AG20443 (cell line): ENCODE results near the gene HHIPL1.

Experiments used
- DNase-seq: peaks from one replicate; pipeline ENCODE4 v3.0.0; 2012; ENCODE audit warnings: low spot score, mixed read lengths

Gene HHIPL1

DNA sequence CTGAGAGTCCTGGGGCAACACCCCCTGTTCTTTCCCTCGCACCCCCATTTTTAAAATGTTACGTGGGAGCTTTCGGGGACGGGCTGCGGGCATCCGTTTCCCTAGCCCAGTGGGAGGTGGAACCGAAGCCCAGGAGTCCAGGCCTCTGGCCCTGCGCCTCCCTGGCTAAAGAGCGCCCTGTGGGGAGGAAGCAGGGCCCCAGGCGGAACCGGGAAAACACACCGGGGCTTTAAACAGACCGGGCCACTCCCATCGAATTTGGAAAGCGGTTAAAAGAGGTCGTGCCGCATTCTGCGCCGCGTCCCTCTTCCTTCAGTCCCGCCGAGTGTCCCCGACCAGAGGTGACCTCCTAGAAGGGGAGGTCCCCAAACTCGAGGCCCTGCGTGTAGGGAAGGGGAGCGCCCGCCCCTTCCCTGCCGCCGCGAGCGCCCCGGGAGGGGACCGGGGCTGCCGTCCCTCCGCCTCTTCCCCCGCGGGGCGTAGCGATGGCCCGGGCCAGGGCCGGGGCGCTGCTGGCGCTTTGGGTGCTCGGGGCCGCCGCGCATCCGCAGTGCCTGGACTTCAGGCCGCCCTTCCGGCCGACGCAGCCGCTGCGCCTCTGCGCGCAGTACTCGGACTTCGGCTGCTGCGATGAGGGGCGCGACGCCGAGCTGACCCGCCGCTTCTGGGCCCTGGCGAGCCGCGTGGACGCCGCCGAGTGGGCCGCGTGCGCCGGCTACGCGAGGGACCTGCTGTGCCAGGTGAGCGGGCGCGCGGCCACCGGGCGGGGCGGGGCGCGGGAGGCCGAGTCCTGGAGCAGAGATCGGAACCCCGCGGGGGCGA, at the start of gene HHIPL1:
HHIPL1 (plus strand) TSS at position 407 of the 822 bp plus-strand sequence; CDS start at position 486, 79 bp downstream.
- peak; percentile 83 for DNase-seq

DNA sequence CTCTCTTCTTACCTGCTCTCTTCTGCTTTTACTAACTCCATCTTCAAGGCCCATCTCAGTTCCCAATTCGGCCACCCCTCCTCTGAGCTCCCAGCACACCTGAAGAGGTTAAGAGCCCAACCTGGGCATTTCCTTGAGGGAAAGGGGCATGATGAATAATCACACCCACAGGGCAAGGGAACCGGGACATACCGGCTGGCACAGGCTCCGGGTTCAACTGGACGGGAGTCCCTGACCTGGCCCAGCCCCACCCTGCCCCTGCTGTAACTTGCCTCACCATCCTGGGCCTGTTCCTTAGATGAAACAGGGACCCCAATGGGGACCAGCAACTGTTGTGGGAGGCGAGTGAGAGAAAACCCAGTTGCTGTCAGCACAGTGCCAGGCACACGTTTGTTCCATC, 49.4 kb upstream of the HHIPL1 start:
- DNase-seq = no peak

DNA sequence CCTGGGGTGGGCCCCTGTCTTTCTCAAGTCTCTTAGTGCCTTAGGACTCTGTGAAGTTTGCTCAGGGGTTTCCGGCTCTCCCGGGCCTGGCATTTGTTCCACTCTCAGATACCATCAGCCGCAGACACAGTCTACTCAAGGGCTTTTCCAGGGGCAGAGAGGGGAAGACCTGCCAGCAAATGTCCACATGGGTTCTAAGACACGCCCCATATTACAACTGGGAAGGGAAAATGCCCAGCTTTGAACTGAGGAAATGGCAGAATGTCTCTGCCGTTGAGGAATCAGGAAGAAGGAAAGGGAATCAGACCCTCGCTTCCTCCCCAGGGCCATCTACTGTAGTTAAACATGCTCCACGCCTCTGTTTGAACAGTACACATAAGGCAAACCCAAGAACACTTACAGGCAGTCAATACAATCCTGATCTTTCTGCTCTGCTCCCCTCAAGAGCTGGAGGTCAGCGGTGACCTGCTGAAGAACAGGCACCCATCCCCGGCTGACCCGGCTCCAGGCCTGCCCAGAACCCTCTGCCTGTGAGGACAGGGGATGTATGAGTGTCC, 48.8 kb upstream of the HHIPL1 start:
- DNase-seq = no peak

DNA sequence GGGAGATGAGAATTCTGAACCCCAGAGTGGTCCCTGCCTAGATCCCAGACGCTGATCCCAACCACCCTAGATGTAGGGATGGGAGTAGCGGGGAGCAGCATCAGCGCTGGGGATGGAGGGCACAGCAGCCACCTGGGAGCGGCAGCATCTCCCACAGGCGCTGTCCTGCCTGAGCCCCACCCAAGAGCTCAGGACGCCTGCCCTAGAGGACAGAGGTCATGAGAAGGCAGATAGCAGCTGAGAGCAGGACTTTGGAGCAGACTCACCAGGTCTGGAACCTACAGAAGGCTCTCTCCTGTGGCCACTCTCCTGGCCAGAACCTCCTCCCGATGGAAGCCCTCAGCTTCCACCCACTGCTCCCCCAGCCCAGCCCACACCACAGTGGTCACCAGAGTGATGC, 48.2 kb upstream of the HHIPL1 start:
- no peak for DNase-seq

DNA sequence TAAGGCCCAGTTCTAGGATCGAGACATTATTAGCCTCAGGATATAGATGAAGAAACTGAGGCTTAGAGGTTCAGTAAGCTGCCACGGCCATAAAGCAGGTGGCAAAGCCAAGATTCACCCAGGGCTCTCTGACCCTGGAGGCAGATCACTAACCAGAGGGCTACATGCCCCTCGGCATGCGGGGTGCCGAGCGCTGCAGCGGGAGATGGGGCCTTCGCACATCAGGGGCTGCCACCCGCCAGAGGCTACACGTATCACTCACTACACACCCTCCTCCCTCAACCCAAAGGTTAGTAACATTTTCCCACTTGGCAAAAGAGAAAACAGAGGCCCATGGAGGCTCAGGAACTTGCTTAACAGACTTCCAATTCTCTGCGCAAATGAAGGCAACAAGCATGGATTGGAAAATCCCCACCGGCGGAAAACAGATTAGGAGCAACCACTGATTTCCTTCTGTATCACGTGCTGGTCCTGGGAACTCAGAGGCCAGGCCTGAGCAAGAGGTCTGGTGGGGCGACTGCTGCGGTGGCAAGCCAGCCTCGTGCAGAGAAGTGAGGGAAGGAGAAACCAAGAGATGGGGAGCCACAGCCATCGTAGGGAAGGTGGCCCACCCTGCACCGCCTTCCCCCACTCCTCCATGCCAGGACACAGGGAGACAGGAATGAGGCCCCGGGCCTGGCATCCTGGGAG, 46.9 kb upstream of the HHIPL1 start:
- no peak for DNase-seq

DNA sequence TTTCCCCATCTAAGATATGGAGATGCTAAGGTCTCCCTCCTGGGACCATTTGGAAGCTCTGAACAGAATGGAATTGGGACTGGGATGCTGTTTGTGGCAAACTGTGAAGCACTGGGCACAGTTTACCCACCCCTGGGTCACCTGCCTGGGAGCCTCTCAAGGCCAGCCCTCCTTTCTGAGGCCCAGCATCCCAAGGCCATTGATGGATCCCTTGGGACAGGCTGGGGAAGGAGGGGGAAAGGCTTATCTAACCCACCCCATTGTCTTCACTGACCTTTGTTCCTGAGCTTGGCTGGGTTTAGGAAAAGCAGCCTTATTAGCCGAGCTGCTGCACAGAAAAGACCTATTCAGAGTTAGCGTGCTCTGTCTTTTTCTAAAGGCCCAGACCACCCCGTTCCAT, 46.2 kb upstream of the HHIPL1 start:
- DNase-seq = no peak

DNA sequence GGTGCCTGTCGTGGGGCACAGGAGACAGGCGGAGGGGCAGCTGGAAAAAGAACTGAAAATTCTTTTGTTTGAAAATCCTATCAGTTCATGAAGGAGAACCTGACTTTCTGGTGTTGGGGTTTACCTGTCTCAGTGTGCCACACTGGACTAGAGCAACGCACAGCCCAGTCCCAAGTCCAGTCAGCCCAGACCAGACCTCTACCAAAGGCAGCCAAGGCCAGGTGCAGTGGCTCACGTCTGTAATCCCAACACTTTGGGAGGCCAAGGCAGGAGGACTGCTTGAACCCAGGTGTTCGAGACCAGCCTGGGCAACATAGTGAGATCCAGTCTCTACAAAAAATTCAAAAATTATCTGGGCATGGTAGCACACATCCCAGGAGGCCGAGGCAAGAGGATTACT, 45.5 kb upstream of the HHIPL1 start:
- no peak for DNase-seq

DNA sequence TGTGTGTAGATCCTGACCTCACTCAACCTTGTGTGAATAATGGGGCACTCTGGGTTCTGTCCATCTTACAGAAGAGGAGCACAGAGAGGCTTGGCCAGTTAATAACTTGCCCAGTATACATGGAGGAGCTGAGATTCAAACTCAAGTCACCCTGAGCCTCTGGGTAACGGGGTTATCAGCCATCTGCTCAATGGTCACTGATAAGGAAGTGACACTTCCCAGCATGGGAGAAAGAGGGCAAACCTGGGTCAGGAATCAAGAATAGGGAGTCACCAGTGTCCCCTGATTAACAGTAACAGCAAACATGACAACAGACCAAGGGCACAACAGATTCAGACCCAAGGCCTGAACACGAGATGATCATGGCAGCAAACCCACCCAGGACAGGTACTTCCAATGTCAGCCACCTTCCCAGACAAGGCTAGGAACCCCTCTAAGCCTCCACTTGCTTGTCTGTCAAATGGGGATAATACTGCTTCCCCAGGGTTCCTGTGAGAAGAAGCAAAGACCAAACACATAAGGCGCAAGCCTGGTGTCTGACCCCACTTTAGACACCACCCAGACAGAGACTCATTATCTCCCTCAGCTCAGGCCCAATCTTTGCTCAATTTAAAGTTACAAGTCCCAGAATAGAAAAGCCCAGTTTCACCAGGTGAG, 44.6 kb upstream of the HHIPL1 start:
- DNase-seq = no peak

DNA sequence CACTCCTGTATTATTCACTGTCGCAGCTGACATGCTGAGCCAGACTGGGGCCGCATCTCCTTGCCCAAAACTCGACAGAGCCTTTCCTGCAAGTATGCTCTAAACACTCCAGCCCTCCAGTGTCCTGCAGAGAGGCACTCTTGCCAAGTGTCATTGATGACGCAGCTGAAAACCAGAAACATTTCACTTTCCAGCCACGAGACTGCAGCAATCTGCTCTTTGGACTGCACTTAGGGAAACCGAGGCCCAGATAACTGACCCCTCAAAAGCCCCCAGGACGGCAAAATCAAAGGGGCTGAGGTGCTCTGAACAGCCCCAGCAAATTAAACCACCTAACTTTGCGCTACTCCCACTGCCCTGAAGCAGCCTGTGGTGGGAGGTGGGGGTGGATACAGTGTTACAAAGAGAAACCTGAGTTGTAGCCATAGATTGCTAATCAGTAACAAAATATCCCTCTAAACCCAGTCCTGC, 43.5 kb upstream of the HHIPL1 start:
- DNase-seq = peak; percentile 49

DNA sequence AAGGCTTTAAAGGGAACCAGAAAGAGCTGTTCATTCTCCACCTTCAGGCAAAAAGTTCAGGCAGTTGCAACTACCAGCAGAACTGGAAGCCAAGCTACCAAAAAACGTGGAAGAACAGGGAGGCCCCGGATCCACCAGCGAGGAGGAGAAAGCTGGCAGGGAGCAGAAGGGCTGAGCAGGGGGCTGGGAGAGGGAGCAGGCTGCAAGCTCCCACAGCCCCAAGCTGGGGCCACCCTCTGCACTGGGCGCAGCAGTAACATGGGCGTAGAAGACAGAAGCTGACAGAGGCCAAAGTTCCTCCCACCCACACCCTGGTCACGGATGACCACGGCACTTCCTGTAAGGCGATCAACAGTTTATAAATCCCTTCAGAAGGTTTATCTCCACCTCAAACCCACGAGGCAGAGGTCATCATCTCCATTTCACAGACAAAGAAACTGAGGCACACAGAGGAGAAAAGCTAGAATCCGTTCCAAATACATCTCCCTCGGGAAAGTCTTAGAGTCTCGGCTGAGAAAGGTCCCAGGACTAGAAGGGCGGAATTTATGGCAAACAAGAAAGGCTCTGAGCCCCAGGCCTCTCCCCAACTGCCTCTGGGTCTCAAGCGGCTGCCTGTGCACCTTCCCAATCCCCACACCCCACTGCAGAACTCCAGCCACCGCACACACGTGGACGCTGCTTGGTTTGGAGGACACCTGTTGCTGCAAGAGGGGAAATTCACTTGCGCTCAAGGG, 42.7 kb upstream of the HHIPL1 start:
- DNase-seq = no peak

DNA sequence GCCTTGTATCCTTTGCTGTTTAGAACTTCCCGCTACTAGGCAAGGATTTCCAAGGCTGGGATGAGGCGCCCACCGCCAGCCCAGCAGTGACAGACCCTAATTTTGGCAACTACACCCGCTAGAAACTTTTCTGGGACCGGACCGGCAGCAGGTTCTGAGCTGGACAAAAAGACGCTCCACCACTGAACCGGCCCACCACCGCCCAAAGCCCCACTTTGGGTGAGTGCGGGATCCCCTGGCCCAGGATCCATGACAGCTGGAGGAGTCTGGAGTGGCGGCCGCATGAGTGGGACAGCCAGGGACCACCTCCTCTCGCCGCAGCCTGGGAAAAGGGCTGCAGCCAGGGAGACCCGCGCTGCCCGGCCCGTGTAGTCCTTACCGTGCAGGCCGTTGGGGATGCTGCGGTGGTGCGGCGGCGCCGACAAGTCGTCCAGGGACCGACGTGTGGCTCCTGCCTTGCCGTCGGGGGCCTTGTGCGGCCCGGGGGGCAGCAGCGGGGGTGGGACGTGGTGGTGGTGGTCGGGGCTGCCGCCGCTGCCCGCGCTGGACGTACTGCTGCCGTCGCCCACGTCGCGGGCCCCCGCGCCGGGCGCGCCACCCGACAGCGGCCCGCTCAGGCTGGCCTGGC, 42.0 kb upstream of the HHIPL1 start:
- DNase-seq = no peak

DNA sequence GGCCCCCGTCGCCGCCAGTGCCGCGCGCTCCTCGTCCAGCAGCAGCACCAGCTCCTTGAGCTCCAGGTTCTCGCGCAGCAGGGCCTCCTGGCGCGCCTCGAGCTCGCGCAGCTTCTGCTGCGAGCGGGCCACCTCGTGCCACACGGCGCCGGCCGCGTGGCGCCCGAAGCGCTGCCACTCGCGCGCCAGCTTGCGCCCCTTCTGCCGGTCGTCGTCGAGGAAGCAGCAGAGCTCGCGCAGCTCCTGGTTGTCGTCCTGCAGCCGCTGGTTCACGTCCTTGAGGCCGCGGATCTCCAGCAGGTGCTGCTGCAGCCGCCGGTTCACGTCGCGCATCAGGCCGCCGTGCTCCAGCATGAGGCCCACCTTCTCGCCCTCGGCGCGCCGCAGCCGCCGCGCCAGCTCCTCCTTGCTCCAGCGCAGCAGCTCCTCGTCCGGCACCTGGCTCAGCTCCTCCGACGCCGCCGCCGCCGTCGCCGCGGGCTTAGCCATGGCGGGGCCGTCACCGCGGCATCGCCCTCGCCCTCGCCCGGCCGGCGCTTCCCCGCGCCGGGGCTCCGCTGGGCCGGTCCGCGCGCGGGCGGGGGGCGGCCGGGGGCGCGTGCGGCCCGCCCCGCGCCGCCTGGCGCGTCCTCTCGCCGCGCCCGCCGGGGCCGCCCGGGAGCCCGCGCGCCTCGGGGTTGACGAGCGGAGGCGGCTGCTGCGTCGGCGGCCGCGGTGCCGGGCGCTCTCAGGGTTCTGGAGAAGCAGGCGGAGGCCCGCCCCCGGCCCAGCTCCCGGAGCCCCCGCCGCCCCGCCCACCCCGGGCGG, 41.3 kb upstream of the HHIPL1 start, which contains the start of gene CCDC85C:
CCDC85C (minus strand) TSS at position 737 of the 807 bp plus-strand sequence; CDS start at position 489, 248 bp downstream.
- no peak for DNase-seq

DNA sequence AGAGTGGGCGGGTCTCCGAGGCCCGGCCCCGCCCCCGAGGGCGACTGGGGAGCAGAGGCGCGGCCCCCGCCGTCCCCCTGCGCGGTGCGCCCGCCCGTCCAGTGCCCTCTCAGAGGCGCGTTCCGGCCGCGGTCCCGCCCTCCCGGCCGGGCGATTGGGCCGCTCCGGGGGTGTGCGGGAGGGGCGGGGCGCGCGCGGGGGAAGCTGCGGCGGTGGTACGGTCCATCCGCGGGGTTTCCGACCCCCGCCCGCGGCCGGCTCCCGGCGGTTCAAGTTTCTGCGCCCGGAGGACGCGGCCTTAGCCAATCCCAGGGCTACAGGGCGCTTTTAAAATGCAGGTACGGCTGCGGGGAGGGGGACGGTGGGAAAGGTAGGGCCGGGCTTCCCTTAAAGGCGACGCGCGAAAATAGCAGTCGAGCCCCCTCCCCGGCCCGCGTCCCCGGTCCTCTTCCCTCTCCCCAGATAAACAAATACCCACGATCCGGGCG, 40.6 kb upstream of the HHIPL1 start:
- DNase-seq = peak; percentile 100

DNA sequence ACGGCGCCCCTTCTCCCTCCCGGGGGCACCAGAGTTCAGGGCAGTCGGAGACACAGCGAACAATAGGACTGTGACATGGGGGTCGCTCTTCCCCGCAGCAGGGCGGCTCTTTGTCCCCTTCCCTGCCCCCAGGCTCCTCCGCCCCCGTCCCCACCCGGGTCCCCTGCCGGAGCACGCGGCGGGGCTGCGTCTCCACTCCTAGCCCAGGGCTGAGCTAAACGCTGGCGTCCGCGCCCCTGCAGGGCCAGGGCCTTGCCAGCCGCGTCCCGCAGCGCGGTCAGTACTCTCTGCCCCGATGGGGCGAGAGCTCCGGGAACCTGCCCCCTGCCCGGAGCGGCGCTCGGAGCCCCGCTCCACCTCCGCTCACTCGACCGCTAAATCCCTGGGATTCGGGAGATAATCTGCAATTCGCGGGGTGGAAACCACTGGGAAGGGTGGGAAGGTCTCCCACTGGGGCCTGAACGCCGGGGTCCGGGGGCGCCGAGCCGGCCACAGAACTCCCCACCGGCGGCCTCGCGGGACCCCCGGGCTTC, 40.1 kb upstream of the HHIPL1 start:
- DNase-seq = peak; percentile 65

DNA sequence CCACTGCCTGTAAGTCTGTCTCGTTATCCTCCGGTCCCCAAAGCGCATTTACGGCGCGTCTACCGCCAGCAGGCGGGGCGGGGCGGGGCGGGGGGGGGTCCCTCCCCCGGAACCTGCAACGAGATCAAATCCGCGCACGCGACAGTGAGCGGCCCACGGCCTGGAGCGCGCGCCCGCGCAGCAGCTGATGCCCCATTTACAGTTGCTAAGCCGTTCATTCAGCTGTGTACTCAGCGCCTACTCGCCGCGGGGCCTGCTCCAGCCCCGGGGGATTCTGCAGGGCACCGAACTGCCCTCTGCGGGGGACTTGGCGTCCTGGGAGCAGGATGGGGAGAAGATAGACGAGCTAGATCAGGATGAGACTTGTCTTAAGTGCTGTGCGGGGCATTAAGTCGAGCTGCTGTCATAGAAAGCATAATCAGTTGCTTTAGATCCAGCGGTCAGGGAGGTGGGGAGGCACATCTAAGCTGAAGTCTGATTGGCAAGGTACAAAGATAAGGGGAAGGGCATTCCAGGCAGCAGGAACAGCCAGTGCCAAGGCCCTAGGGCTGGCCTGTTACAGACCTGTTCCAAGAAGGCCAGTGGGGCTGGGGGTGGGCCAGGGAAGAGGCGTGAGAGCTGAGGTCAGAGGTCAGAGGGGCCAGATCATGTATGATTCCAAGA, 39.5 kb upstream of the HHIPL1 start:
- DNase-seq = peak; percentile 85

DNA sequence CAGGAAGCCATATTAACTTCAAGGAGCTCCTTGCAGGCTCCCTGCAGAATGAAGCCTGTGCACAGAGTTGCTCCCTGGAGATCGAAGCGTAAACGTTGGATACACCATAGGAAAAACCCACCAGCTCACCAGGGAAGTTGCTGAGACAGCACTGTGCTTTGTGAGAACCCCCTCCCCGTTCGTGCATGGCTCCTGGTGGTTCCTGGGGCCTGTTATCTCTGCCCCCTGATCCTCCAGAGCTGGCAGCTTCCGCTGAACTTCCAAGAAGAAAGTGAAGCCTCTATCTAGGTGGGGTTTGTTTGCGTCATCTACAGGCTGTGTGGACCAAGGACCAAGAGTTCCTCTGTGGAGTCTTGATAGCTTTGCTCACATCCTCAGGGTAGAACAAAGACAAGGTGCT, 38.6 kb upstream of the HHIPL1 start:
- no peak for DNase-seq

DNA sequence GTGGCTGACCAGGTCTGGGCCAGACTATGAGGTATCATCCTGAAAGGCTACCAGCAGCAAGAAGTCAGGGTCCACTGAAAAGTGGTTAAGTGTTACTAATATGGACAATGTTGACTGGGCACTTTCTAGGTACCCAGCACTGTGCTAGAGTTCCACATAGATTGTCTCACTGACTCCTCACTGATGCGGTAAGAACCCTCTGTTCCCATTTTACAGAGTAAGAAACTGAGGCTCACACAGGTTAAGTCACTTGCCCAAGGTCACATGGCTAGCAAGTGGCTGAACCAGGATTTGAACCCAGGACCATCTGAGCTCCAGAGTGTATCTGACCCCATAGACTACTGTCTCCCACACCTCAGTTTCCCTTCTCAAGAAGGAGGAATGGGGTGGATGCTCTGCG, 36.3 kb upstream of the HHIPL1 start:
- no peak for DNase-seq

DNA sequence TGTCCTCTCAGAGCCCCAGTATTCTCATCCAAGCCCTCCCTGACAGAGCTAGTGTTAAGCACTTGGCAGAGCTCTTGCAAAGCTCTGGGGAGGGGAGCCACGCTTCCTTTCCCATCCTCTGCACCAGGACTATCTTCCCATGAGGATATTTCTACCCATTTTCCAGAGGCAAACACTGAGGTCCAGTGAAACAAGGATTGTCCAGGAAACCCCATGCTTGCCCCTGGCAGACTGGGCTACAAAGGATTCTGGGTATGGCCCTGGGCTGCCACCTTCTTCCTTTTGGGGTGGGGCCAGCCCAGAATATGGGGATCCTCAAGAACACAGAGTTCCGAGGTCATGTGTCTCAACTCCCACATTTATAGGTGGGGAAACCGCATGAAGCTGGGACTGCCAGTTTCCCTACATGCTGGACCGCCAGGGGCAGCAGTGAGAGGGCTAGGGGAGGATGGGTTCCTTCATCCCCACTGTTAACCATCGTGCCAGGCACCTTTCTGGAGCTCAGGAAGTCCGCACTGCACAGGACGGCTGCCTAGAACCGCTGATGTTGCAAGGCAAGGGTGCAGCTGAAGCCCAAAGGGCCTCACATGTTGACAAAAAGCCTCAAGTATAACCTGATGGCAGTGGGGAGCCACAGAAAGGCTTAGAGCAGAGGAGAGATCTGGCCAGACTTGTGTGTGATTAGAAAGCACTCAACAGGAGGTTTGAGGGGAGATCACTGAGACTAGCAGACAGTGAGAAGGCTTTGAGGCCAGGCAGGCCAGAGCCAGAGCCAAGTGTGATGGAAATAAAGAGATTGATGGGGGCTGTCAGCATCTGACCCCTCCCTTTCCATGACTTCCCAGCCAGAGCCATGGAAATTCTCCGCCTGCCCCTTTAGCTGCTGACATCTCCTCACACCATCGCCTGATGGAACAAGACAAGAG, 35.4 kb upstream of the HHIPL1 start:
- DNase-seq = peak; percentile 43
